Measurements from ENCODE around the gene PANK2. TPM values are rescaled to one million over a fixed set of nuclear protein-coding genes. Genes with fewer than 3 reads are reported as not detected.
"Not testable (repeated sequence)": the region's sequence is repeated elsewhere in the genome, so short reads cannot be mapped to it uniquely, and the experiment has no call there.

PANK2 gene
- polyA plus RNA-seq, 1 of the 3 experiments (the other 2 are of a cell fraction), result 17.7 TPM

DNA sequence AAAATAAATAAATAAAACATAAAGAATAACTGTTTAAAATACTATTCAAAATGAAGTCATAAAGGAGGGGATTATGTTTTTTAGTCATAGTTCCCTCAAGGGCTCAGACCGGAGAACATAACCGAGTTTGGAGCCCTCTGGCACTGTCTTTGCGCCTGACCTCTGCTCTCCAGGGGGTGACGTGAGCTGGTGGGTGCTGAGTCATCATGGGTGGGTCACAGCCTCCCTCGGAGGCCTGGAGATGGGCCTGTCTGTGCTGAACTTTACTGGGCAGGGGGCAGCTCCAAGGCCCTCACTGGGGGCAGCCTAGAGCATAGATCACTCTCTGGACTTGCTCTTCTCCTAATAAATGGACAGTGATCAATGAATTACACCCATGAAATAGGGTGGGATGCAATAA lies 45.7 kb upstream of the PANK2 start (continued):
- TF ChIP-seq CHD2 (IDR thresholded peaks at IDR 0.05; ENCODE audit: low read length, partially characterized antibody), result no peak

DNA sequence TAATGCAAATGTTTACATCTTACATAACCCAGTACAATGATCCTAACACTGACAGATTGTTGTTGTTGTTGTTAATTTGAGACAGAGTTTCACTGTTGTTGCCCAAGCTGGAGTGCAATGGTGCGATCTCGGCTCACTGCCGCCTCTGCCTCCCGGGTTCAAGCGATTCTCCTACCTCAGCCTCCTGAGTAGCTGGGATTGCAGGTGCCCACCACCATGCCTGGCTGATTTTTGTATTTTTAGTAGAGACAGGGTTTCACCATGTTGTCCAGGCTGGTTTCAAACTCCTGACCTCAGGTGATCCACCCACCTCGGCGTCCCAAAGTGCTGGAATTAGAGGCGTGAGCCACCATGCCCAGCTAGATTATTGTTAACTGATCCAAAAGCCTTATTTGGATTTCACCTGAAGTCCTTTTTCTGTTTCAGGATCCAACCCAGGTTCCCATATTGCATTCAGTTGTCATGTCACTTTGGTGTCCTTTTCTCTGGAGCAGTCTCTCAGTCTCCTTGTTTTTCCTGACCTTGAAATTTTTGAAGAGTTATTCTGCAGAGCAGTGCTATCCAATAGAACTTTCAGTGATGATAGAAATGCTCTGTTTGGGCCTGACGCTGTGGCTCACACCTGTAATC lies 45.1 kb upstream of the PANK2 start:
- CTCF ChIA-PET, result interaction anchor here (1.7 to 4.6 kb wide), 3 partner anchors 11 to 228 kb away, joined by 6 to 27 read pairs (median 19); partner anchors contain the start of gene AP5S1
- Histone ChIP-seq H3K79me2 (ENCODE audit: insufficient read depth) (peaks cover 31% of the 10 kb centered on the region), H2AFZ (ENCODE audit: low read depth) (0 out of 2 replicates have a peak overlapping the region, but pooled peaks have one; percentile 22), H3K27ac (ENCODE audit: low read depth in 2 of 2, low read length in 1 of 2) (0 out of 4 replicates have a peak overlapping the region, but pooled peaks of 1 of the 2 experiments have one; percentile 33)
- DNase-seq; H3K9me2 ChIP-seq; H3K27me3 ChIP-seq (ENCODE audit: insufficient read depth); H3K9me3 ChIP-seq; H3K4me1 ChIP-seq (ENCODE audit: control insufficient read depth in 1 of 2, insufficient read depth in 2 of 2, low read depth in 1 of 2, low read length in 1 of 2); H3F3A ChIP-seq (replicated peaks; ENCODE audit: insufficient read depth); H3K4me2 ChIP-seq; H4K20me1 ChIP-seq (ENCODE audit: insufficient read depth); H3K9ac ChIP-seq; H3K36me3 ChIP-seq (replicated peaks in 1 of 2; ENCODE audit: control insufficient read depth in 1 of 2, insufficient read depth in 2 of 2, low read length in 1 of 2); H3K4me3 ChIP-seq (ENCODE audit: low read depth in 2 of 2, low read length in 1 of 2): not testable (repeated sequence)
- WGBS (ENCODE audit: low lambda C conversion rate), result 95% methylated on average over 9 of the region's 9 CpGs
- POLR2A ChIA-PET, result interaction anchor here (1.4 to 1.8 kb wide), 2 partner anchors 23 to 24 kb away, joined by 3 to 4 read pairs; partner anchors contain the start of gene AP5S1

GRCh38 chr20:3846378-3846739 lies 42.8 kb upstream of the PANK2 start:
- DNase-seq, result no peak
- Histone ChIP-seq H3K4me3 (ENCODE audit: low read depth in 2 of 2, low read length in 1 of 2) (peak overlapping the region; percentile 76 to 87), H2AFZ (ENCODE audit: low read depth) (peak overlapping the region; percentile 92), H3K27ac (ENCODE audit: low read depth in 2 of 2, low read length in 1 of 2) (peak overlapping the region; percentile 50 to 83; a peak in 3 of 4 replicates), H3K9ac (peak overlapping the region; percentile 94), H3F3A (replicated peaks; ENCODE audit: insufficient read depth) (peaks cover 5% of the 10 kb centered on the region), H3K36me3 (replicated peaks in 1 of 2; ENCODE audit: control insufficient read depth in 1 of 2, insufficient read depth in 2 of 2, low read length in 1 of 2) (no peaks in the 10 kb centered on the region), H4K20me1 (ENCODE audit: insufficient read depth) (no peaks in the 10 kb centered on the region), H3K4me1 (ENCODE audit: control insufficient read depth in 1 of 2, insufficient read depth in 2 of 2, low read depth in 1 of 2, low read length in 1 of 2) (peaks cover 0 to 5% of the 10 kb centered on the region in 2 experiments; a peak in 1 of 4 replicates), H3K79me2 (ENCODE audit: insufficient read depth) (peaks cover 53% of the 10 kb centered on the region), H3K27me3 (ENCODE audit: insufficient read depth) (no peaks in the 10 kb centered on the region), H3K4me2 (peak overlapping the region; percentile 98), H3K9me3 (no peaks in the 10 kb centered on the region), H3K9me2 (no peaks in the 10 kb centered on the region)
- ChIA-PET CTCF (interaction anchor here (1.2 to 4.4 kb wide), 2 partner anchors 27 to 170 kb away, joined by 3 to 27 read pairs; partner anchors contain the start of gene AP5S1), POLR2A (interaction anchor here (1.1 kb wide), 1 partner anchor 51 kb away, joined by 6 read pairs; the partner anchor contains the start of gene CDC25B)
- WGBS (ENCODE audit: low lambda C conversion rate), result 0% methylated on average over 4 of the region's 22 CpGs
- TF ChIP-seq EP300 (IDR thresholded peaks at IDR 0.05; ENCODE audit: borderline replicate concordance in 1 of 2, low read depth in 1 of 2, low read length in 1 of 2), result 0 out of 4 replicates have a peak, but pooled peaks of 1 of the 2 experiments have one; percentile 5
- TF ChIP-seq, protein P1, sequence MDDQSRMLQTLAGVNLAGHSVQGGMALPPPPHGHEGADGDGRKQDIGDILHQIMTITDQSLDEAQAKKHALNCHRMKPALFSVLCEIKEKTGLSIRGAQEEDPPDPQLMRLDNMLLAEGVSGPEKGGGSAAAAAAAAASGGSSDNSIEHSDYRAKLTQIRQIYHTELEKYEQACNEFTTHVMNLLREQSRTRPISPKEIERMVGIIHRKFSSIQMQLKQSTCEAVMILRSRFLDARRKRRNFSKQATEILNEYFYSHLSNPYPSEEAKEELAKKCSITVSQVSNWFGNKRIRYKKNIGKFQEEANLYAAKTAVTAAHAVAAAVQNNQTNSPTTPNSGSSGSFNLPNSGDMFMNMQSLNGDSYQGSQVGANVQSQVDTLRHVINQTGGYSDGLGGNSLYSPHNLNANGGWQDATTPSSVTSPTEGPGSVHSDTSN (IDR thresholded peaks at IDR 0.05), result no peak

- H3K27me3 ChIP-seq (ENCODE audit: insufficient read depth), result no peaks in the 10 kb centered on the region
- peak within 1 kb of the TSS; percentile 94 for H3K9ac ChIP-seq
- peak; percentile 98 for DNase-seq
- H3K9me2 ChIP-seq, result no peaks in the 10 kb centered on the region
- peaks cover 5% of the 10 kb centered on the region for H3F3A ChIP-seq (replicated peaks; ENCODE audit: insufficient read depth)
- H3K79me2 ChIP-seq (ENCODE audit: insufficient read depth), result peaks cover 57% of the 10 kb centered on the region
- H3K4me1 ChIP-seq (ENCODE audit: control insufficient read depth in 1 of 2, insufficient read depth in 2 of 2, low read depth in 1 of 2, low read length in 1 of 2), result peaks cover 0 to 5% of the 10 kb centered on the region in 2 experiments; a peak in 1 of 4 replicates
- H2AFZ ChIP-seq (ENCODE audit: low read depth), result peak within 1 kb of the TSS; percentile 92
- WGBS (ENCODE audit: low lambda C conversion rate), result 2% methylated on average over 11 of the region's 72 CpGs
- no peaks in the 10 kb centered on the region for H4K20me1 ChIP-seq (ENCODE audit: insufficient read depth)
- H3K27ac ChIP-seq (ENCODE audit: low read depth in 2 of 2, low read length in 1 of 2), result peak within 1 kb of the TSS; percentile 68 to 83; a peak in 3 of 4 replicates
- no peaks in the 10 kb centered on the region for H3K9me3 ChIP-seq
- peak within 1 kb of the TSS; percentile 98 for H3K4me2 ChIP-seq
- ChIA-PET POLR2A (interaction anchor here (0.6 to 1.1 kb wide), 3 partner anchors 9 to 51 kb away, joined by 3 to 6 read pairs (median 3); partner anchors contain the start of gene CDC25B), CTCF (interaction anchor here (4.4 kb wide), 1 partner anchor 27 kb away, joined by 27 read pairs; the partner anchor contains the start of gene AP5S1)
- peak within 1 kb of the TSS; percentile 76 to 87 for H3K4me3 ChIP-seq (ENCODE audit: low read depth in 2 of 2, low read length in 1 of 2)
- no peaks in the 10 kb centered on the region for H3K36me3 ChIP-seq (replicated peaks in 1 of 2; ENCODE audit: control insufficient read depth in 1 of 2, insufficient read depth in 2 of 2, low read length in 1 of 2)
- TF ChIP-seq RFX5 (IDR thresholded peaks at IDR 0.05; ENCODE audit: low read length) (0 out of 2 replicates have a peak, but pooled peaks have one; percentile 59), TAF1 (IDR thresholded peaks at IDR 0.05; ENCODE audit: borderline replicate concordance, low read depth, low read length) (peak; percentile 73), EP300 (IDR thresholded peaks at IDR 0.05; ENCODE audit: borderline replicate concordance in 1 of 2, low read depth in 1 of 2, low read length in 1 of 2) (0 out of 4 replicates have a peak, but pooled peaks of 1 of the 2 experiments have one; percentile 2), USF1 (IDR thresholded peaks at IDR 0.05; ENCODE audit: borderline replicate concordance, low read depth) (no peak), JUND (IDR thresholded peaks at IDR 0.05) (no peak), IRF3 (IDR thresholded peaks at IDR 0.05; ENCODE audit: low read depth, low read length) (no peak), ELF1 (IDR thresholded peaks at IDR 0.05) (peak; percentile 53), SIN3A (IDR thresholded peaks at IDR 0.05; ENCODE audit: borderline replicate concordance, low read depth, low read length) (0 out of 2 replicates have a peak, but pooled peaks have one; percentile 46), MAX (IDR thresholded peaks at IDR 0.05; ENCODE audit: low read depth) (0 out of 2 replicates have a peak, but pooled peaks have one; percentile 17), FOXJ3 (CRISPR knock-in tag; IDR thresholded peaks at IDR 0.05) (no peak), POLR2AphosphoS5 (IDR thresholded peaks at IDR 0.05; ENCODE audit: low read depth, low read length) (peak; percentile 78)
Observed at GRCh38 chr20:3846740-3847428, 42.3 kb upstream of the PANK2 start, which contains the start of gene MAVS. TSS of gene MAVS (plus strand) at chr20:3846834. CDS start at chr20:3854625, 7,791 bp downstream.
